ENCODE measurements around the gene STYXL1.
"Not testable (repeated sequence)": the region's sequence is repeated elsewhere in the genome, so short reads cannot be mapped to it uniquely, and the experiment has no call there.

STYXL1 gene

GRCh38 chr7:76065016-76065612, 17.3 kb upstream of the STYXL1 start:
- no peak for DNase-seq

GRCh38 chr7:76064208-76064970, 16.6 kb upstream of the STYXL1 start:
- no peak for DNase-seq

- DNase-seq, result no peak
Measured at GRCh38 chr7:76063525-76063924, 15.7 kb upstream of the STYXL1 start.

GRCh38 chr7:76063114-76063513, 15.3 kb upstream of the STYXL1 start:
- DNase-seq, result no peak

- DNase-seq, result no peak
Measured at GRCh38 chr7:76062254-76062653, 14.5 kb upstream of the STYXL1 start.

GRCh38 chr7:76060842-76061241, 13.0 kb upstream of the STYXL1 start:
- no peak for DNase-seq

GRCh38 chr7:76058745-76059144, 10.9 kb upstream of the STYXL1 start:
- not testable (repeated sequence) for DNase-seq

GRCh38 chr7:76057813-76058145, 10.0 kb upstream of the STYXL1 start:
- DNase-seq, result no peak

GRCh38 chr7:76057103-76057812, 9.5 kb upstream of the STYXL1 start:
- DNase-seq, result no peak

GRCh38 chr7:76056241-76056640, 8.4 kb upstream of the STYXL1 start:
- DNase-seq, result no peak

- no peak for DNase-seq
Measured at GRCh38 chr7:76054123-76055120, 6.6 kb upstream of the STYXL1 start.

GRCh38 chr7:76053461-76053860, 5.7 kb upstream of the STYXL1 start:
- no peak for DNase-seq

- DNase-seq, result not testable (repeated sequence)
Measured at GRCh38 chr7:76052681-76053080, 4.9 kb upstream of the STYXL1 start.

GRCh38 chr7:76051840-76052239, 4.0 kb upstream of the STYXL1 start:
- DNase-seq, result no peak

GRCh38 chr7:76050545-76050944, 2.7 kb upstream of the STYXL1 start:
- no peak for DNase-seq

GRCh38 chr7:76049295-76049694, 1.5 kb upstream of the STYXL1 start:
- no peak for DNase-seq

GRCh38 chr7:76048668-76048988, 828 bp upstream of the STYXL1 start:
- DNase-seq, result peak; percentile 23

GRCh38 chr7:76047305-76047810, 442 bp downstream of the STYXL1 start:
- no peak for DNase-seq

GRCh38 chr7:76044375-76044865, 3.4 kb downstream of the STYXL1 start:
- no peak for DNase-seq

- DNase-seq, result no peak
Measured at GRCh38 chr7:76040126-76040525, 7.7 kb downstream of the STYXL1 start.

- DNase-seq, result no peak
Measured at GRCh38 chr7:76037310-76037709, 10.5 kb downstream of the STYXL1 start.

GRCh38 chr7:76031964-76032363, 15.8 kb downstream of the STYXL1 start:
- DNase-seq, result no peak

- DNase-seq, result peak; percentile 9
Measured at GRCh38 chr7:76029682-76030081, 18.1 kb downstream of the STYXL1 start.

Measured in NCI-H526 treated with DMSO at 0.1 percent for 48 hours (cell line).